Fibroblast of lung (primary cell): Measurements from ENCODE around the gene HNF4A. TPM values are rescaled to one million over a fixed set of nuclear protein-coding genes. Genes with fewer than 3 reads are reported as not detected.

ENCODE experiments used
- DNase-seq, 2 donors: peaks; one replicate each; pipeline versions ENCODE4 v3.0.0 to v3.0.0-alpha.2; 2010; ENCODE audit warnings: low read depth in 2 of 2
- H2AFZ ChIP-seq: 2 replicates; pipeline ENCODE4 v1.5.1; 2012; ENCODE audit warnings: low read length, control low read depth, inconsistent platforms
- H3K27ac ChIP-seq: 2 replicates; pipeline ENCODE4 v1.5.1; 2011; ENCODE audit warnings: low read length, control low read depth; ENCODE audit not compliant: insufficient read depth
- H3K27me3 ChIP-seq: 2 replicates; pipeline ENCODE4 v1.5.1; 2011; ENCODE audit warnings: mild to moderate bottlenecking, low read length; ENCODE audit not compliant: control insufficient read depth, insufficient read depth
- H3K36me3 ChIP-seq: 2 replicates; pipeline ENCODE4 v1.5.1; 2011; ENCODE audit warnings: low read length; ENCODE audit not compliant: control insufficient read depth, insufficient read depth
- H3K4me1 ChIP-seq: 2 replicates; pipeline ENCODE4 v1.5.1; 2011; ENCODE audit warnings: low read length; ENCODE audit not compliant: control insufficient read depth, insufficient read depth; ENCODE audit errors: extremely low read depth
- H3K4me2 ChIP-seq: 2 replicates; pipeline ENCODE4 v1.5.1; 2011; ENCODE audit warnings: low read length, control low read depth; ENCODE audit not compliant: insufficient read depth; ENCODE audit errors: extremely low read depth
- H3K4me3 ChIP-seq, 4 experiments: fragments of 200-600 bp in 1 of 4; sonication (generic) in 1 of 4; replicated peaks in 1 of 4; 2 replicates each; pipeline ENCODE4 v1.5.1; 2011 to 2016; ENCODE audit warnings: low read length in 4 of 4, low read depth in 3 of 4, mild to moderate bottlenecking in 3 of 4, control low read depth in 2 of 4, inconsistent platforms in 1 of 4, mixed read lengths in 1 of 4; ENCODE audit not compliant: insufficient read depth in 1 of 4; ENCODE audit errors: control extremely low read depth in 1 of 4
- H3K79me2 ChIP-seq: 2 replicates; pipeline ENCODE4 v1.5.1; 2012; ENCODE audit warnings: mild to moderate bottlenecking, low read length, inconsistent platforms; ENCODE audit not compliant: control insufficient read depth, insufficient read depth
- H3K9ac ChIP-seq: 2 replicates; pipeline ENCODE4 v1.5.1; 2011; ENCODE audit warnings: mild to moderate bottlenecking, low read length, control low read depth; ENCODE audit not compliant: insufficient read depth
- H3K9me3 ChIP-seq: 2 replicates; pipeline ENCODE4 v1.5.1; 2012; ENCODE audit warnings: low read depth, low read length; ENCODE audit not compliant: control insufficient read depth, insufficient read depth
- H4K20me1 ChIP-seq: 2 replicates; pipeline ENCODE4 v1.5.1; 2011; ENCODE audit warnings: low read length; ENCODE audit not compliant: control insufficient read depth, insufficient read depth; ENCODE audit errors: extremely low read depth
- EZH2 ChIP-seq: IDR thresholded peaks from 2 replicates; pipeline ENCODE4 v1.5.1; 2012; ENCODE audit warnings: low read length, control low read depth, mild to moderate bottlenecking; ENCODE audit errors: missing control alignments
- polyA plus RNA-seq, 2 donors: library from polyadenylated mRNA; depleted of rRNA in 1 of 2; stranded (reverse) in 1 of 2; unstranded in 1 of 2; fragments of >200 nt; gene quantifications; 2 replicates each; pipeline ENCODE4 v1.2.1, GENCODE V29; 2011 to 2012; ENCODE audit warnings: missing spikeins in 1 of 2
- total RNA-seq: library from RNA; depleted of rRNA; stranded (reverse); fragments of >200 nt; gene quantifications from 2 replicates; pipeline ENCODE4 v1.2.1, GENCODE V29; 2014
- TF ChIP-seq, protein P1 (sequence below), 2 donors: IDR thresholded peaks in 1 of 2; conservative IDR thresholded peaks in 1 of 2; 1 replicate in 1 of 2; 2 replicates in 1 of 2; pipeline ENCODE4 v1.5.1; 2011 to 2012; ENCODE audit warnings: low read length in 2 of 2, control low read depth in 1 of 2, inconsistent platforms in 1 of 2, low read depth in 1 of 2, mild to moderate bottlenecking in 1 of 2

Gene HNF4A
- total and polyA plus RNA-seq, 2 donors (not counting 1 experiment from before 2014, with no cell fraction given): not detected

DNA sequence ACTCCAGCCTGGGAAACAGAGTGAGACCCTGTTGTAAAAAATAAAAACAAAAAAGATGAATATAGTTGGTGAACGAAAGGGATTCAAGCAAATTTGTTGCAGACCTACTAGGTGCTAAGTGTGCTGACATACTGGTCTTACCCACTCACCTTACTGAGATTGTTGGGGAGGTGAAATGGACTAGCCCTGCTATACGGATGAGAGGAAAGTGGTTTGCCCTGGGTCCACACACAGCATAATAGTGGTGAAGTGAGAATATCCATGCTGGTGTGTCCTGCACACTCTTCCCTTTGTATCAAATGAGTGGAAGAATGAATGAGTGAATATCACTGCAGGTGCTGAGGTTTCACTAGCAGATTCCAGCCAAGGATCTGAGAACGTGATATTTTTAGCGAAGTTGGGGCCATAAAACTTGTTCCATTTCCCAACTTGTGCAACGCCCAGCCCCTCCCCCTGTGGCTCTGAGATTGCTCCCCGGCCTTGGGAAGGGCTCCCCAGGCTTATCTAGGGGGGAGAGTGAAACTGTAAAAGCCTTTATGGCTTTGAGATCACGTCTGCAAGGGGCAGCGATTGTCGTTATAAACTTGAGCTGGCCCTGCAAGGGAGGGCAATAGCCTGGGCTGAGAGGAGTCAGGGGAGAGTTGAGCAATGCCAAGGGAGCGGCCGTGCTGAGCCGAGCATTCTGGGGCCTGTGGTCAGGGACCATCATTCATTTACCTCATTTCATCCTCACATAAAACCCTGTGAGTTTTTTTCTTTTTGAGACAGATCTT lies 87.0 kb downstream of the HNF4A start:
- H3K27me3 ChIP-seq: no peaks in the 10 kb centered on the region
- H2AFZ ChIP-seq: no peak overlapping the region
- no peak overlapping the region for H3K4me3 ChIP-seq
- H3K4me1 ChIP-seq: no peaks in the 10 kb centered on the region
- H3K36me3 ChIP-seq: no peaks in the 10 kb centered on the region
- DNase-seq: no peak
- H3K79me2 ChIP-seq: no peaks in the 10 kb centered on the region
- TF ChIP-seq, protein P1, sequence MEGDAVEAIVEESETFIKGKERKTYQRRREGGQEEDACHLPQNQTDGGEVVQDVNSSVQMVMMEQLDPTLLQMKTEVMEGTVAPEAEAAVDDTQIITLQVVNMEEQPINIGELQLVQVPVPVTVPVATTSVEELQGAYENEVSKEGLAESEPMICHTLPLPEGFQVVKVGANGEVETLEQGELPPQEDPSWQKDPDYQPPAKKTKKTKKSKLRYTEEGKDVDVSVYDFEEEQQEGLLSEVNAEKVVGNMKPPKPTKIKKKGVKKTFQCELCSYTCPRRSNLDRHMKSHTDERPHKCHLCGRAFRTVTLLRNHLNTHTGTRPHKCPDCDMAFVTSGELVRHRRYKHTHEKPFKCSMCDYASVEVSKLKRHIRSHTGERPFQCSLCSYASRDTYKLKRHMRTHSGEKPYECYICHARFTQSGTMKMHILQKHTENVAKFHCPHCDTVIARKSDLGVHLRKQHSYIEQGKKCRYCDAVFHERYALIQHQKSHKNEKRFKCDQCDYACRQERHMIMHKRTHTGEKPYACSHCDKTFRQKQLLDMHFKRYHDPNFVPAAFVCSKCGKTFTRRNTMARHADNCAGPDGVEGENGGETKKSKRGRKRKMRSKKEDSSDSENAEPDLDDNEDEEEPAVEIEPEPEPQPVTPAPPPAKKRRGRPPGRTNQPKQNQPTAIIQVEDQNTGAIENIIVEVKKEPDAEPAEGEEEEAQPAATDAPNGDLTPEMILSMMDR (conservative IDR thresholded peaks at IDR 0.05 in 1 of 2, IDR thresholded peaks at IDR 0.05 in 1 of 2; ENCODE audit: low read depth in 1 of 2, low read length in 2 of 2): no peak
- no peak for TF ChIP-seq EZH2
- H3K27ac ChIP-seq: no peak overlapping the region
- no peaks in the 10 kb centered on the region for H3K9me3 ChIP-seq
- no peaks in the 10 kb centered on the region for H4K20me1 ChIP-seq
- H3K4me2 ChIP-seq: no peak overlapping the region
- no peak overlapping the region for H3K9ac ChIP-seq

DNA sequence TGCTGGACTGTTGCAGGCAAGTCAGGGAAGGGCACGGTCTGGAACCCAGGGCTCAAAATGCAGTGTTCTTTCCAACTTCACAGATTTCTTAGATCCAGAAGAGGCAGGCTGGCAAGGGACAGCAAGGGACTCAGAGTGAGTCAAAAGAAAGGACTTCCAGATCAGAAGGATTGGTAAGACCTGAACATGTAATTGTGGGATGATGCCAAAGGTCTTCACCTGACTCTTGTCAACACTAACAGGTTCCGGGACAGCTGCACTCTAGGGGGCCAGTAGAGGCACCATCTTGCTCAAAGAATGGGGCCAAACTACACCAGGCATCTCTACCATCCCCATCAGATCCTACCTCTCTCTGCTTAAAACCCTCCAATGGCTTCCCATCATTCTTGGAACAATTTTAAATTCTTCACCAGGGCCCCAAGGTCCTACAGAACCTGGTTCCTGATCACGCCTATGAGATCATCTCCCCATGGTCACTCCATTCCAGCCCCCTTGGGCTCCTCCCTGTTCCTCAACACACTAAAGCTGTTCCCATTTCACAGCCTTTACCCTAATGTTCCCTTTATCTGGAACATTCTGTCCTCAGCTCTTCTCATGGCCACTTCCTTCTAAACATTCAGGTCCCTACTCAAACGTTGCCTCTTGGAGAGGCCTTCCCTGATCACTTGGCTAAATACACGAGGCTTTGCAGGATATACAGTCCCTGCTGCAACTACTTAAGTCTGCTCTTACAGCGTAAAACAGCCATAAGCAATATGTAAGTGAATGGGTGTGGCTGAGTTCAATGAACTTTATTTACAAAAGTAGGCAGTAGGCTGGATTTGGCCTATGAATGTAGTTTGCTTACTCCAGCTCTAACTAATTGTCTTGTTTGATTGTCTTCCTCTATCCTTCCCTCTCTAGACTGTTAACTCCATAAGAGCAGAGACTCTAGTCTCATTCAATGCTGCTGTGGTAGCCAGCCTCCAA lies 90.5 kb downstream of the HNF4A start:
- Histone ChIP-seq H3K9me3 (no peaks in the 10 kb centered on the region), H2AFZ (no peak overlapping the region), H3K9ac (no peak overlapping the region), H3K79me2 (no peaks in the 10 kb centered on the region), H3K27ac (no peak overlapping the region), H3K4me2 (no peak overlapping the region), H3K27me3 (peaks cover 4% of the 10 kb centered on the region), H3K36me3 (no peaks in the 10 kb centered on the region), H3K4me3 (no peak overlapping the region), H4K20me1 (no peaks in the 10 kb centered on the region), H3K4me1 (no peaks in the 10 kb centered on the region)
- DNase-seq: no peak
- no peak for TF ChIP-seq EZH2
- TF ChIP-seq, protein P1 (conservative IDR thresholded peaks at IDR 0.05 in 1 of 2, IDR thresholded peaks at IDR 0.05 in 1 of 2; ENCODE audit: low read depth in 1 of 2, low read length in 2 of 2): no peak

DNA sequence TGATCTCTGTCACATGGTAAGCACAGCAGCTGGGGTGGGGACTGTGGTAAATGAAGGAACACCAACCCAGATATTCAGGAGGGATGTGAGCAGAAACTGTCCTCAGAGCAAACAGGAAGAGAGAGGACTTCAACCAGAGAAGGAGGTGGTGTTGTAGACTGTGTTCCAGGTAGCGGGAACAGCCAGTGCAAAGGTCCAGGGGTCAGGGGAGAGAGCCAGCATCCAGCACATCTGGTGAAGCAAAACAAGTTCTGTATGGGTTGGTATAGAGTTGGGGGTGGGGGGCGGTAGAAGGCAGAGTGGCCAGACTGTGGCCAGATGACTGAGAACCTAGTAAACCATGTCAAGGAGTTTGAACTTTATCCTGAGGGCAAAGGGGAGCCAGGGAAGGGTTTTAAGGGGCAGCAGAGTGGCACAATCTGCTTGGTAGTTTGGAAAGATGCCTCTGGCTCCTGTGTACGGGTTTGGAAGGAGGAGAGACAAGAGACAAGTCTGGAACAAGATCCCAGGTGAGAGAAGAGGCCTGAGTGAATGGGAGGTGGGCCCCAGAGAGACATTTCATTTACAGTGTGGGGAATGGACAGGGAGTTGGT lies 92.4 kb downstream of the HNF4A start:
- Histone ChIP-seq H3K4me1 (no peaks in the 10 kb centered on the region), H2AFZ (no peak overlapping the region), H4K20me1 (no peaks in the 10 kb centered on the region), H3K36me3 (no peaks in the 10 kb centered on the region), H3K4me3 (no peak overlapping the region), H3K9ac (no peak overlapping the region), H3K9me3 (no peaks in the 10 kb centered on the region), H3K79me2 (no peaks in the 10 kb centered on the region), H3K27ac (no peak overlapping the region), H3K27me3 (peaks cover 4% of the 10 kb centered on the region), H3K4me2 (no peak overlapping the region)
- TF ChIP-seq, protein P1 (conservative IDR thresholded peaks at IDR 0.05 in 1 of 2, IDR thresholded peaks at IDR 0.05 in 1 of 2; ENCODE audit: low read depth in 1 of 2, low read length in 2 of 2): no peak
- TF ChIP-seq EZH2: no peak
- DNase-seq: no peak
